Peyer's patch (tissue), 4 donors: ENCODE measurements around the gene TEX29. TPM values are rescaled to one million over a fixed set of nuclear protein-coding genes. Genes with fewer than 3 reads are reported as not detected.
A peak's percentile ranks its signal among the peaks of the same experiment; 100 is the strongest.

ENCODE experiments used
- DNase-seq, 3 donors: peaks; one replicate each; pipeline ENCODE4 v3.0.0-alpha.2; 2017 to 2019
- H3K27ac ChIP-seq, 4 donors: fragments of 200-600 bp; sonication (generic); one replicate each; pipeline ENCODE4 v1.5.1; 2016 to 2019
- H3K27me3 ChIP-seq, 2 donors: fragments of 200-600 bp; sonication (generic); one replicate each; pipeline ENCODE4 v1.5.1; 2019
- H3K36me3 ChIP-seq, 3 donors: fragments of 200-600 bp; sonication (generic); one replicate each; pipeline ENCODE4 v1.5.1; 2016 to 2019
- H3K4me1 ChIP-seq, 4 donors: fragments of 200-600 bp; sonication (generic); one replicate each; pipeline ENCODE4 v1.5.1; 2016 to 2019
- H3K4me3 ChIP-seq, 4 donors: fragments of 200-600 bp; sonication (generic); 1 replicate in 3 of 4; 2 replicates in 1 of 4; pipeline ENCODE4 v1.5.1; 2016 to 2019; ENCODE audit warnings: mild to moderate bottlenecking in 1 of 4
- H3K9me3 ChIP-seq, 4 donors: fragments of 200-600 bp; sonication (generic); one replicate each; pipeline ENCODE4 v1.5.1; 2016 to 2019; ENCODE audit warnings: mild to moderate bottlenecking in 1 of 4
- POLR2A ChIP-seq, 2 donors: fragments of 450-650 bp; IDR thresholded peaks; one replicate each; pipeline ENCODE4 v1.5.1; 2017; ENCODE audit warnings: antibody characterized with exemption in 2 of 2, mild to moderate bottlenecking in 2 of 2, moderate library complexity in 2 of 2
- total RNA-seq, 4 donors: library from RNA; depleted of rRNA; stranded (reverse); fragments of >200 nt; gene quantifications; one replicate each; pipeline ENCODE4 v1.1.0, GENCODE V29; 2016
- TF ChIP-seq, protein P1 (sequence below), 6 experiments: fragments of 450-650 bp in 4 of 6; fragments of 200-600 bp in 2 of 6; sonication (generic) in 1 of 6; IDR thresholded peaks; one replicate each; pipeline ENCODE4 v1.5.1; 2017 to 2019; ENCODE audit warnings: antibody characterized with exemption in 6 of 6, mild to moderate bottlenecking in 3 of 6, moderate library complexity in 1 of 6

The TEX29 gene
- total RNA-seq, 4 donors from 2014 or later = not detected

DNA sequence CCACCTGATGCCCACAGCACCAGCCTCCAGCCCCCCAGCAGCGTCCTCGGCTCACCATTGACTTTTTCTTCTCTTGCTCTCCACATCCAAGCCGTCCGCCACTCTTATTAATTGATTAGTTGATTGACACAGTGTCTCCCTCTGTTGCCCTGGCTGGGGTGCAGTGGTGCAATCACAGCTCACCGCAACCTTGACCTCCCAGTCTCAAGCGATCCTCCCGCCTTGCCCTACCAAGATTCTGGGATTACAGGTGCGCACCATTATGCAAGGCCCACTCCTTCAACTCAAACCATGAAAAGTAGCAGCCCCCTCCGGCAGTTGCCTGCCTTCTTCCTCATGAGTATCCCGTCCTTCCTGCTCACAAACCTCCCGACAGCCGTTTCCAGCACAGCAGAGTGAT lies 921 bp upstream of the TEX29 start:
- H3K27ac ChIP-seq = no peak overlapping the region
- no peaks in the 10 kb centered on the region for H3K9me3 ChIP-seq
- H3K27me3 ChIP-seq = no peaks in the 10 kb centered on the region
- peak in 2 of 3 donors; percentile 25 to 33 for DNase-seq
- no peak for TF ChIP-seq POLR2A (IDR thresholded peaks at IDR 0.05)
- TF ChIP-seq, protein P1, sequence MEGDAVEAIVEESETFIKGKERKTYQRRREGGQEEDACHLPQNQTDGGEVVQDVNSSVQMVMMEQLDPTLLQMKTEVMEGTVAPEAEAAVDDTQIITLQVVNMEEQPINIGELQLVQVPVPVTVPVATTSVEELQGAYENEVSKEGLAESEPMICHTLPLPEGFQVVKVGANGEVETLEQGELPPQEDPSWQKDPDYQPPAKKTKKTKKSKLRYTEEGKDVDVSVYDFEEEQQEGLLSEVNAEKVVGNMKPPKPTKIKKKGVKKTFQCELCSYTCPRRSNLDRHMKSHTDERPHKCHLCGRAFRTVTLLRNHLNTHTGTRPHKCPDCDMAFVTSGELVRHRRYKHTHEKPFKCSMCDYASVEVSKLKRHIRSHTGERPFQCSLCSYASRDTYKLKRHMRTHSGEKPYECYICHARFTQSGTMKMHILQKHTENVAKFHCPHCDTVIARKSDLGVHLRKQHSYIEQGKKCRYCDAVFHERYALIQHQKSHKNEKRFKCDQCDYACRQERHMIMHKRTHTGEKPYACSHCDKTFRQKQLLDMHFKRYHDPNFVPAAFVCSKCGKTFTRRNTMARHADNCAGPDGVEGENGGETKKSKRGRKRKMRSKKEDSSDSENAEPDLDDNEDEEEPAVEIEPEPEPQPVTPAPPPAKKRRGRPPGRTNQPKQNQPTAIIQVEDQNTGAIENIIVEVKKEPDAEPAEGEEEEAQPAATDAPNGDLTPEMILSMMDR (IDR thresholded peaks at IDR 0.05) = no peak
- H3K36me3 ChIP-seq = no peaks in the 10 kb centered on the region
- no peak overlapping the region for H3K4me3 ChIP-seq
- no peaks in the 10 kb centered on the region for H3K4me1 ChIP-seq

DNA sequence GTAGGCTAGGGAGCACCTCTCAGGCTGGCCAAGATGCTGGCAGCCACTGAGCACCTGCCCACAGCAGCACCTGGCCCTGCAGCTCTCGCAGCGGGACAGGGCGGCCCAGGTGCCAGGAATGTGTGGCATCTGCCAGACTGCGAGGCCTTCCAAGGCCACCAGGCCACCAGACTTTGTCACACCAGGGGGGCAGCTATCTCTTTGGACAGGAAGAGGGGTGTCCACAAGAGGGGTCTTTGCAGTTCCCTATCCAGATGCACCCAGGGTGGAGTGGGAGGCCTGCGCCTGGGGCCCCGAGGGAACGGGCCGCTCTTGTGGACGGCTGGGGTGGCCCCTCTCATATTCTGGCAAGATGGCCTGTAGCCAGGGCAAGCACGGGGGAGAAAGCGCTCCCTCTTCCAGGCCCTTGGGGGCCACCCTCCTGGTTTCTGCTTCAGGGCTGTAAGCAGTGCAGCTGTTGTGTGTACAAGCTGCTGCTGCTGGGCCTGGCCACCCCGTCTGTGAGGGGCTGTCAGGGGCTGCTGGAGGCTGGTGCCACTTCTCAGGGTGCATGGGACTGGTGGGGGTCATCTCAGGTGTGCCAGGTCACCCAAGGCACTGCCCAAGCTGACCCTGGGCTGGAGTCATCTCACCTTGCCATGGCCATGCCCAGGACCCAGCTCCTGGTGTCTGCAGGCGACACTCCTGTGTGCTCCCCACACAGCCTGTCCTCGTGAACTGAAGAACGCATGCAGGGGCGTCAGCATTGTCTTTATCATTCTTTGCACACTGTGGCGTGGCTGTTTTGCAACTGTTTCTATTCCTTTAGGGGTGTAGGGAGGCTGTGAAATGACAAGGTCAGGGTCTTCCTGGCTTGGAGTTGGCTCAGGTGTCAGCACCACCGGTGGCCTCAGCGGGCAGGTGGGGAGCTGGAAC lies 1.8 kb downstream of the TEX29 start:
- Histone ChIP-seq H3K4me3 (no peak overlapping the region), H3K36me3 (no peaks in the 10 kb centered on the region), H3K9me3 (no peaks in the 10 kb centered on the region), H3K4me1 (no peaks in the 10 kb centered on the region), H3K27me3 (no peaks in the 10 kb centered on the region), H3K27ac (no peak overlapping the region)
- peak in 1 of 3 donors; percentile 13 for DNase-seq
- TF ChIP-seq, protein P1 (IDR thresholded peaks at IDR 0.05) = no peak
- TF ChIP-seq POLR2A (IDR thresholded peaks at IDR 0.05) = no peak

DNA sequence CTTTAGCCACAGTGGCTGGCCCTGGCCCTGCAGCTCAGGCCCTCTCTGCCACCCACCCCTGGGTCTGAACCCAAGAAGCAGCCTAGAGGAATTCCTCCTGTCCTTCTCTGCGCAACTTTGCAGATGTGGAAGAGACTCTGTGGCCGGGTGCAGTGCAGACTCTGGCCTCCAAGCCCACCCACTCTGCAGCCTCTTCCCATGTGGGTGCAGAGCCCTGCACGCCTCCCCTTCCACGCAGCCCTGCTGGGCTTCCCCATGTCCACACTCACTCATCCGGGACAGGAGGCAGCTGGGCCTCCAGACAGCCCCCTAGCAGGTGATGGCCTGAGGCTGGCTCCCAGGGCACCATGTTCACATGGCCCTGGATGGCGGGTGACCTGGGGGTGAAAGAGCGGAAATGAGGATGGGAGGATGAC lies 2.5 kb downstream of the TEX29 start:
- Histone ChIP-seq H3K27ac (no peak overlapping the region), H3K36me3 (no peaks in the 10 kb centered on the region), H3K4me1 (no peaks in the 10 kb centered on the region), H3K9me3 (no peaks in the 10 kb centered on the region), H3K27me3 (no peaks in the 10 kb centered on the region), H3K4me3 (no peak overlapping the region)
- TF ChIP-seq POLR2A (IDR thresholded peaks at IDR 0.05) = no peak
- TF ChIP-seq, protein P1 (IDR thresholded peaks at IDR 0.05) = no peak
- peak in 1 of 3 donors; percentile 34 for DNase-seq

DNA sequence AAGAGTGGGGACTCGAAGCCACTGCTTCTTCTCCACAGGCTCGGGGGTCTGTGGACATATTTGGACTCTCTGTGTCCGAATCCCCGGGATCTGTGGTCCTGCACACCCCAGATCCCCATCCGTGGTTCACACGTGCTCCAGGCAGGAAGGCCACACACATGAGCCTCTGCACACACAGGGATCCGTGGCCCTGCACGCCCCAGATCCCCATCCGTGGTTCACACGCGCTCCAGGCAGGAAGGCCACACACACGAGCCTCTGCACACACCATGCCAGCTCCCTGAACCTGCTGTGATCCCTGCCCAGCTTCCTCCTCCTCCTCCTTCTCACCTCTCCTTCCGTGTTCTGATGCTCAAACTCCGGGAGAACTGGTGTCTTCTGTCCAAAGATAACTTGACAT lies 3.1 kb downstream of the TEX29 start:
- Histone ChIP-seq H3K9me3 (no peaks in the 10 kb centered on the region), H3K27me3 (no peaks in the 10 kb centered on the region), H3K4me1 (no peaks in the 10 kb centered on the region), H3K4me3 (no peak overlapping the region), H3K27ac (no peak overlapping the region), H3K36me3 (no peaks in the 10 kb centered on the region)
- peak in 1 of 3 donors; percentile 34 for DNase-seq
- TF ChIP-seq POLR2A (IDR thresholded peaks at IDR 0.05) = no peak
- TF ChIP-seq, protein P1 (IDR thresholded peaks at IDR 0.05) = no peak

DNA sequence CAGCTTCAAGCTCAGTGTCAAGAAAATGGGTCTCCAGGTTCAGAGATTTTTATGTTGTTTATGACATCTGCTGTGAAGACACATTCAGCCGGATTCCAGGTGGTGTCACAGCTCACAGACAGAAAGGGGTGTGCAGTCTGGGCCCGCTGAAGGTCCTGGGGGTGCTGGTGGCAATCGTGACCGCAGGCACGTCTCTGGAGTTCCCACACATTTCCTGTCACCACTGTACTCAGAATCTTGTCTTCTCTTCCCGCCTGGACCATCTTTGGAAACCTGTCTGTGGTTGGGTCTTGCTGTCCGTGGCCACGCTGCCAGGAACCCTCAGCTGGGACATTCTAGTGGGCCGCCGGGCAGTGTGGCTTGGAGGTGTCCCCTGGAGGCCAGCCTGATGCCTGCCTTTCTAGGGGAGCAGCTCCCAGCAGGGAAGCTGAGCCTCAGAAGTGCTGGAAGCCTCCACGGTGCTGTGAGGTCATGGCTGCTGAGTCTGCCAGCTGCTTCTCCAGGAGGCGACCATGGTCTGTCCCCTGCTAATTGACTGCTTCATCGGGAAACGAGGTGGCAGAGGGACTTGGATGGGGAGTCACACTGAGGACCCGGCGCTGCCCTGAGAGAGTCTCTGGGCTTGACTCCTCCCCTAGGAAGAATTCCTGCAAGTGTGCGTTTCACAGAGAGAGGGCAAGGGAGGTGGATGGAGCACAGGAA lies 3.7 kb downstream of the TEX29 start:
- no peaks in the 10 kb centered on the region for H3K27me3 ChIP-seq
- no peak overlapping the region for H3K27ac ChIP-seq
- H3K36me3 ChIP-seq = no peaks in the 10 kb centered on the region
- H3K4me3 ChIP-seq = no peak overlapping the region
- H3K4me1 ChIP-seq = no peaks in the 10 kb centered on the region
- TF ChIP-seq, protein P1 (IDR thresholded peaks at IDR 0.05) = no peak
- TF ChIP-seq POLR2A (IDR thresholded peaks at IDR 0.05) = no peak
- no peaks in the 10 kb centered on the region for H3K9me3 ChIP-seq
- peak in 2 of 3 donors; percentile 32 to 41 for DNase-seq
